Measurements from ENCODE around the gene HTATSF1. TPM values are rescaled to one million over a fixed set of nuclear protein-coding genes. Genes with fewer than 3 reads are reported as not detected.

Gene HTATSF1
- total RNA-seq, 1 donor from 2014 or later = 33.1 TPM

DNA sequence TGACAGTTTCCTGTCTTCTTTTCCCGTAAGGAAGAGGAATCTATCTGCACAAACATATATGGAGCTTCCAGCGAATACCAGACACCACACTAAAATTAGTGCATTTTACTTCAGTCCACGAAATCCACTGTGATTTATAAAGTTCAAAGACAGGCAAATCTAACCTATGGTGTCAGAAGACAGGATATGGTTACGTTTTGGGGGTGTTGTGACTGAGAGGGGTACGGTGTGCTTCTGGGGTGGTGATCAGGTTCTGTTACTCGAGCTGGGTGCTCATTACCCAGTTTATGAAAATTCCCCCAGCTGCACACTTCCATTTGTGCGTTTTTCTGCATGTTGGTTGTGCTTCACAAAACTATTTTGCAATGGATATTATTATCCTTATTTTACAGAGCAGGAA, 44.9 kb downstream of the HTATSF1 start:
- Mint-ChIP-seq H3K27me3 (ENCODE audit: low read depth, unreplicated experiment) (peaks cover 2% of the 10 kb centered on the region), H3K4me3 (ENCODE audit: unreplicated experiment) (no peak overlapping the region), H3K27ac (ENCODE audit: unreplicated experiment) (no peak overlapping the region), H3K9me3 (ENCODE audit: unreplicated experiment) (no peaks in the 10 kb centered on the region), H3K36me3 (ENCODE audit: low read depth, unreplicated experiment) (no peaks in the 10 kb centered on the region), H3K4me1 (ENCODE audit: low read depth, unreplicated experiment) (peaks cover 14% of the 10 kb centered on the region)
- Histone ChIP-seq H4K20me1 (ENCODE audit: insufficient read depth, low read length) (no peaks in the 10 kb centered on the region), H3K79me2 (ENCODE audit: insufficient read depth, low read length) (no peaks in the 10 kb centered on the region), H3K4me2 (ENCODE audit: low read length) (no peak overlapping the region), H3K27ac (ENCODE audit: low read depth, low read length) (no peak overlapping the region), H3K4me1 (ENCODE audit: insufficient read depth, low read length) (no peaks in the 10 kb centered on the region), H3K27me3 (ENCODE audit: insufficient read depth, low read length) (no peaks in the 10 kb centered on the region), H2AFZ (ENCODE audit: low read depth, low read length) (no peak overlapping the region), H3K9me3 (ENCODE audit: insufficient read depth, low read depth, low read length) (no peaks in the 10 kb centered on the region), H3K4me3 (ENCODE audit: insufficient read depth, low read depth, low read length) (no peak overlapping the region), H3K9ac (ENCODE audit: low read length) (no peak overlapping the region), H3K36me3 (ENCODE audit: insufficient read depth, low read length) (no peaks in the 10 kb centered on the region)
- FAIRE-seq = peak; percentile 54
- TF ChIP-seq EZH2 (IDR thresholded peaks at IDR 0.05; ENCODE audit: insufficient read depth, low read length) = no peak
- TF ChIP-seq, protein P1, sequence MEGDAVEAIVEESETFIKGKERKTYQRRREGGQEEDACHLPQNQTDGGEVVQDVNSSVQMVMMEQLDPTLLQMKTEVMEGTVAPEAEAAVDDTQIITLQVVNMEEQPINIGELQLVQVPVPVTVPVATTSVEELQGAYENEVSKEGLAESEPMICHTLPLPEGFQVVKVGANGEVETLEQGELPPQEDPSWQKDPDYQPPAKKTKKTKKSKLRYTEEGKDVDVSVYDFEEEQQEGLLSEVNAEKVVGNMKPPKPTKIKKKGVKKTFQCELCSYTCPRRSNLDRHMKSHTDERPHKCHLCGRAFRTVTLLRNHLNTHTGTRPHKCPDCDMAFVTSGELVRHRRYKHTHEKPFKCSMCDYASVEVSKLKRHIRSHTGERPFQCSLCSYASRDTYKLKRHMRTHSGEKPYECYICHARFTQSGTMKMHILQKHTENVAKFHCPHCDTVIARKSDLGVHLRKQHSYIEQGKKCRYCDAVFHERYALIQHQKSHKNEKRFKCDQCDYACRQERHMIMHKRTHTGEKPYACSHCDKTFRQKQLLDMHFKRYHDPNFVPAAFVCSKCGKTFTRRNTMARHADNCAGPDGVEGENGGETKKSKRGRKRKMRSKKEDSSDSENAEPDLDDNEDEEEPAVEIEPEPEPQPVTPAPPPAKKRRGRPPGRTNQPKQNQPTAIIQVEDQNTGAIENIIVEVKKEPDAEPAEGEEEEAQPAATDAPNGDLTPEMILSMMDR (IDR thresholded peaks at IDR 0.05; ENCODE audit: insufficient read depth, low read depth, low read length) = no peak
- no peak for DNase-seq (ENCODE audit: low read depth)

DNA sequence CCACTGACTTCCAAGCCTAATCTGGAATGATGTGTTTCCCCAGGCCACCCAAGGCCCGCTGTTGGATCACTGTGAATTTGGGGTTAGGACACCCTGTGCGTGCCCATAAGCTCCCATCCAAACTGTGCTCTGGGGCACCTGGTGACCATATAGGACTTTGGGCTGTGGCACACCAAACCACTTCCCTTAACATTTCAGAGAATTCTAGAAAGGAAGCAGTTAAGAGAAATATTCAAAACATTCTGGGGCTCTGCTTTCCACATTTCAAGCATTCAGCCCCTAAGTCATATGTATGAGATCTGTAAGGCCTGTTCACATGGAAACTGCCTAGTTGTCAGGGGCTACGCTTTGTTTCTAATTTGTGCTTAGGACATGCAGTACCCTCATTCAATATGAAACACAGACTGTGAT, 49.0 kb downstream of the HTATSF1 start:
- DNase-seq (ENCODE audit: low read depth) = no peak
- Histone ChIP-seq H3K4me3 (ENCODE audit: insufficient read depth, low read depth, low read length) (no peak overlapping the region), H3K79me2 (ENCODE audit: insufficient read depth, low read length) (no peaks in the 10 kb centered on the region), H3K9me3 (ENCODE audit: insufficient read depth, low read depth, low read length) (no peaks in the 10 kb centered on the region), H3K4me2 (ENCODE audit: low read length) (no peak overlapping the region), H3K27ac (ENCODE audit: low read depth, low read length) (no peak overlapping the region), H2AFZ (ENCODE audit: low read depth, low read length) (no peak overlapping the region), H4K20me1 (ENCODE audit: insufficient read depth, low read length) (no peaks in the 10 kb centered on the region), H3K36me3 (ENCODE audit: insufficient read depth, low read length) (no peaks in the 10 kb centered on the region), H3K27me3 (ENCODE audit: insufficient read depth, low read length) (no peaks in the 10 kb centered on the region), H3K9ac (ENCODE audit: low read length) (no peak overlapping the region), H3K4me1 (ENCODE audit: insufficient read depth, low read length) (no peaks in the 10 kb centered on the region)
- no peaks in the 10 kb centered on the region for H3K4me1 Mint-ChIP-seq (ENCODE audit: low read depth, unreplicated experiment)
- H3K27ac Mint-ChIP-seq (ENCODE audit: unreplicated experiment) = no peak overlapping the region
- H3K4me3 Mint-ChIP-seq (ENCODE audit: unreplicated experiment) = no peak overlapping the region
- no peaks in the 10 kb centered on the region for H3K36me3 Mint-ChIP-seq (ENCODE audit: low read depth, unreplicated experiment)
- no peaks in the 10 kb centered on the region for H3K27me3 Mint-ChIP-seq (ENCODE audit: low read depth, unreplicated experiment)
- no peaks in the 10 kb centered on the region for H3K9me3 Mint-ChIP-seq (ENCODE audit: unreplicated experiment)
- TF ChIP-seq, protein P1 (IDR thresholded peaks at IDR 0.05; ENCODE audit: insufficient read depth, low read depth, low read length) = no peak
- no peak for TF ChIP-seq EZH2 (IDR thresholded peaks at IDR 0.05; ENCODE audit: insufficient read depth, low read length)
- FAIRE-seq = no peak

DNA sequence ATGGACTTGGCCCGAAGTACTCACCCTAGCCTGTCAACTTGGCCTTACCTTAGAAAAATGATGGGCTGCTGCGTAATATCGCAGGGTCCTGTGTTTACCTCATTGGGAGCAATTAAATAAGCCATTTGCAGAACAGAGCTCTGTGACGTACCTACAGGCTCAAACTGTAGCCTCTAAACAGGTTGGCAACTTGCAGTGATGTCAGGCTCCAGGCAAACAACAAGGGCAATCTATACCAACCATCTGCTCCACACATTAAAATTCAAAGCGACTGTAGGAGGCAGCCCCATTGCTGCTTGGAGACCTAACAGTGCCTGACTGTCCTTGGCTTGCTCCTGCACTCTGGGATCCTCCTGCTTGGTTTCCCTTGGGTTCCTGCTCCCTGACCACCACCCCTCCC, 51.8 kb downstream of the HTATSF1 start:
- H3K9me3 Mint-ChIP-seq (ENCODE audit: unreplicated experiment) = no peaks in the 10 kb centered on the region
- no peak overlapping the region for H3K4me2 ChIP-seq (ENCODE audit: low read length)
- no peak overlapping the region for H3K4me3 ChIP-seq (ENCODE audit: insufficient read depth, low read depth, low read length)
- no peaks in the 10 kb centered on the region for H3K27me3 ChIP-seq (ENCODE audit: insufficient read depth, low read length)
- H3K4me1 Mint-ChIP-seq (ENCODE audit: low read depth, unreplicated experiment) = no peaks in the 10 kb centered on the region
- H2AFZ ChIP-seq (ENCODE audit: low read depth, low read length) = no peak overlapping the region
- no peak overlapping the region for H3K27ac Mint-ChIP-seq (ENCODE audit: unreplicated experiment)
- H3K4me3 Mint-ChIP-seq (ENCODE audit: unreplicated experiment) = no peak overlapping the region
- H3K27me3 Mint-ChIP-seq (ENCODE audit: low read depth, unreplicated experiment) = no peaks in the 10 kb centered on the region
- H3K36me3 ChIP-seq (ENCODE audit: insufficient read depth, low read length) = no peaks in the 10 kb centered on the region
- TF ChIP-seq, protein P1 (IDR thresholded peaks at IDR 0.05; ENCODE audit: insufficient read depth, low read depth, low read length) = no peak
- TF ChIP-seq EZH2 (IDR thresholded peaks at IDR 0.05; ENCODE audit: insufficient read depth, low read length) = no peak
- H3K27ac ChIP-seq (ENCODE audit: low read depth, low read length) = no peak overlapping the region
- H3K79me2 ChIP-seq (ENCODE audit: insufficient read depth, low read length) = no peaks in the 10 kb centered on the region
- H3K36me3 Mint-ChIP-seq (ENCODE audit: low read depth, unreplicated experiment) = no peaks in the 10 kb centered on the region
- FAIRE-seq (no peak), DNase-seq (ENCODE audit: low read depth) (no peak)
- no peak overlapping the region for H3K9ac ChIP-seq (ENCODE audit: low read length)
- H3K4me1 ChIP-seq (ENCODE audit: insufficient read depth, low read length) = no peaks in the 10 kb centered on the region
- no peaks in the 10 kb centered on the region for H4K20me1 ChIP-seq (ENCODE audit: insufficient read depth, low read length)
- H3K9me3 ChIP-seq (ENCODE audit: insufficient read depth, low read depth, low read length) = no peaks in the 10 kb centered on the region

All from astrocyte (in vitro differentiated cells and primary cell).